Parathyroid adenoma (tissue), 2 donors: ENCODE measurements around the gene RNASEH2B.

ENCODE experiments used
- H2AFZ ChIP-seq: fragments of 300-600 bp; sonication (generic); one replicate; pipeline ENCODE4 v1.7.0; 2017; ENCODE audit warnings: antibody characterized with exemption, mild to moderate bottlenecking
- H3K27ac ChIP-seq: fragments of 300-600 bp; sonication (generic); one replicate; pipeline ENCODE4 v1.7.0; 2017
- H3K27me3 ChIP-seq: fragments of 300-600 bp; sonication (generic); one replicate; pipeline ENCODE4 v1.7.0; 2017; ENCODE audit warnings: low read length; ENCODE audit not compliant: control insufficient read depth, insufficient read depth
- H3K36me3 ChIP-seq: fragments of 300-600 bp; sonication (generic); one replicate; pipeline ENCODE4 v1.7.0; 2017; ENCODE audit warnings: low read length; ENCODE audit not compliant: control insufficient read depth, insufficient read depth
- H3K4me1 ChIP-seq: fragments of 300-600 bp; sonication (generic); one replicate; pipeline ENCODE4 v1.7.0; 2017; ENCODE audit warnings: control low read depth
- H3K4me2 ChIP-seq: fragments of 300-600 bp; sonication (generic); one replicate; pipeline ENCODE4 v1.7.0; 2017; ENCODE audit warnings: low read length
- H3K4me3 ChIP-seq: fragments of 300-600 bp; sonication (generic); one replicate; pipeline ENCODE4 v1.7.0; 2017; ENCODE audit warnings: low read depth, low read length
- H3K79me2 ChIP-seq: fragments of 300-600 bp; sonication (generic); one replicate; pipeline ENCODE4 v1.7.0; 2017; ENCODE audit warnings: control low read depth
- H3K9ac ChIP-seq: fragments of 300-600 bp; sonication (generic); one replicate; pipeline ENCODE4 v1.7.0; 2017; ENCODE audit warnings: mild to moderate bottlenecking
- H3K9me3 ChIP-seq: fragments of 300-600 bp; sonication (generic); one replicate; pipeline ENCODE4 v1.7.0; 2017; ENCODE audit warnings: low read length; ENCODE audit not compliant: control insufficient read depth
- CTCF ChIP-seq: fragments of 300-600 bp; sonication (generic); IDR thresholded peaks from one replicate; pipeline ENCODE4 v1.7.0; 2017; ENCODE audit warnings: antibody characterized with exemption, mild to moderate bottlenecking
- donor health status: primary hyperparathyroidism.

RNASEH2B gene

GRCh38 chr13:50948601-50949000 lies 39.0 kb downstream of the RNASEH2B start:
- H3K27ac ChIP-seq: no peak overlapping the region
- H3K4me2 ChIP-seq: no peak overlapping the region
- H3K36me3 ChIP-seq: no peaks in the 10 kb centered on the region
- H3K4me1 ChIP-seq: no peaks in the 10 kb centered on the region
- no peak overlapping the region for H3K4me3 ChIP-seq
- no peaks in the 10 kb centered on the region for H3K9me3 ChIP-seq
- no peak overlapping the region for H3K9ac ChIP-seq
- H3K79me2 ChIP-seq: no peaks in the 10 kb centered on the region
- H3K27me3 ChIP-seq: no peaks in the 10 kb centered on the region
- TF ChIP-seq CTCF: no peak
- no peak overlapping the region for H2AFZ ChIP-seq

GRCh38 chr13:50950849-50951248 lies 41.3 kb downstream of the RNASEH2B start:
- Histone ChIP-seq H3K79me2 (no peaks in the 10 kb centered on the region), H3K4me2 (no peak overlapping the region), H3K9me3 (no peaks in the 10 kb centered on the region), H3K4me1 (no peaks in the 10 kb centered on the region), H3K36me3 (no peaks in the 10 kb centered on the region), H3K27me3 (no peaks in the 10 kb centered on the region), H3K27ac (no peak overlapping the region), H3K4me3 (no peak overlapping the region), H3K9ac (no peak overlapping the region), H2AFZ (no peak overlapping the region)
- no peak for TF ChIP-seq CTCF

- TF ChIP-seq CTCF: no peak
- H3K27me3 ChIP-seq: no peaks in the 10 kb centered on the region
- no peak overlapping the region for H2AFZ ChIP-seq
- H3K4me1 ChIP-seq: no peaks in the 10 kb centered on the region
- no peaks in the 10 kb centered on the region for H3K36me3 ChIP-seq
- no peak overlapping the region for H3K27ac ChIP-seq
- no peak overlapping the region for H3K4me3 ChIP-seq
- H3K9me3 ChIP-seq: no peaks in the 10 kb centered on the region
- H3K9ac ChIP-seq: no peak overlapping the region
- no peaks in the 10 kb centered on the region for H3K79me2 ChIP-seq
- H3K4me2 ChIP-seq: no peak overlapping the region
Observed at GRCh38 chr13:50951366-50951765, 41.8 kb downstream of the RNASEH2B start.

- H3K9ac ChIP-seq: no peak overlapping the region
- no peaks in the 10 kb centered on the region for H3K36me3 ChIP-seq
- no peak overlapping the region for H2AFZ ChIP-seq
- no peak overlapping the region for H3K4me2 ChIP-seq
- no peak for TF ChIP-seq CTCF
- no peak overlapping the region for H3K4me3 ChIP-seq
- H3K9me3 ChIP-seq: no peaks in the 10 kb centered on the region
- no peak overlapping the region for H3K27ac ChIP-seq
- H3K79me2 ChIP-seq: no peaks in the 10 kb centered on the region
- no peaks in the 10 kb centered on the region for H3K4me1 ChIP-seq
- no peaks in the 10 kb centered on the region for H3K27me3 ChIP-seq
Observed at GRCh38 chr13:50955241-50955640, 45.6 kb downstream of the RNASEH2B start.

GRCh38 chr13:50955798-50956197 lies 46.2 kb downstream of the RNASEH2B start:
- Histone ChIP-seq H3K27me3 (no peaks in the 10 kb centered on the region), H3K36me3 (no peaks in the 10 kb centered on the region), H3K4me3 (no peak overlapping the region), H3K9ac (no peak overlapping the region), H3K27ac (no peak overlapping the region), H3K4me1 (no peaks in the 10 kb centered on the region), H2AFZ (no peak overlapping the region), H3K4me2 (no peak overlapping the region), H3K9me3 (no peaks in the 10 kb centered on the region), H3K79me2 (no peaks in the 10 kb centered on the region)
- no peak for TF ChIP-seq CTCF
